CD8-positive, alpha-beta memory T cell (primary cell): ENCODE results near the gene CISH. TPM values are rescaled to one million over a fixed set of nuclear protein-coding genes. Genes with fewer than 3 reads are reported as not detected.

ENCODE experiments used
- CTCF ChIA-PET: fragments of 350-600 bp; sonication (Branson Sonifier 250); formaldehyde crosslinking; loops from one replicate; lab custom pipeline; 2021; ENCODE audit warnings: antibody characterized with exemption; lab: Charles Lee
- POLR2A ChIA-PET: fragments of 350-600 bp; sonication (Branson Sonifier 250); formaldehyde crosslinking; loops from one replicate; lab custom pipeline; 2021; ENCODE audit warnings: antibody characterized with exemption; lab: Charles Lee
- DNase-seq, 5 donors: peaks; one replicate each; pipeline versions ENCODE4 v3.0.0 to v3.0.0-alpha.2; 2020 to 2022; ENCODE audit warnings: mixed read lengths in 1 of 5
- H3K27ac ChIP-seq: one replicate; pipeline ENCODE4 v1.7.0; 2013; ENCODE audit warnings: low read depth, mild to moderate bottlenecking, low read length, moderate library complexity
- H3K27me3 ChIP-seq: 2 replicates; pipeline ENCODE4 v1.7.0; 2013; ENCODE audit warnings: low read length, mild to moderate bottlenecking; ENCODE audit not compliant: insufficient read depth, poor library complexity, severe bottlenecking
- H3K36me3 ChIP-seq: 2 replicates; pipeline ENCODE4 v1.7.0; 2013; ENCODE audit warnings: mild to moderate bottlenecking, low read length, moderate library complexity; ENCODE audit not compliant: insufficient read depth
- H3K4me1 ChIP-seq: 2 replicates; pipeline ENCODE4 v1.7.0; 2013; ENCODE audit warnings: mild to moderate bottlenecking, low read length, moderate library complexity; ENCODE audit not compliant: insufficient read depth
- H3K4me3 ChIP-seq: 2 replicates; pipeline ENCODE4 v1.7.0; 2013; ENCODE audit warnings: mild to moderate bottlenecking, low read length
- H3K9me3 ChIP-seq: 2 replicates; pipeline ENCODE4 v1.7.0; 2013; ENCODE audit warnings: mild to moderate bottlenecking, low read length
- H3K27ac Mint-ChIP-seq, 8 donors: one replicate each; pipeline ENCODE4 v1.8.0; 2020 to 2021; ENCODE audit warnings: mixed read lengths in 8 of 8, mild to moderate bottlenecking in 6 of 8, inconsistent platforms in 3 of 8, moderate library complexity in 3 of 8
- H3K27me3 Mint-ChIP-seq, 2 donors: one replicate each; pipeline ENCODE4 v1.8.0; 2020 to 2021; ENCODE audit warnings: mixed read lengths in 2 of 2, mild to moderate bottlenecking in 1 of 2, moderate library complexity in 1 of 2
- H3K36me3 Mint-ChIP-seq, 3 donors: one replicate each; pipeline ENCODE4 v1.8.0; 2020 to 2021; ENCODE audit warnings: mixed read lengths in 3 of 3, inconsistent platforms in 1 of 3, mild to moderate bottlenecking in 1 of 3
- H3K4me1 Mint-ChIP-seq, 3 donors: one replicate each; pipeline ENCODE4 v1.8.0; 2020 to 2021; ENCODE audit warnings: mixed read lengths in 3 of 3, inconsistent platforms in 1 of 3, mild to moderate bottlenecking in 1 of 3
- H3K4me3 Mint-ChIP-seq, 7 donors: one replicate each; pipeline ENCODE4 v1.8.0; 2020 to 2021; ENCODE audit warnings: mixed read lengths in 7 of 7, mild to moderate bottlenecking in 6 of 7, moderate library complexity in 4 of 7, inconsistent platforms in 2 of 7
- H3K9me3 Mint-ChIP-seq, 5 donors: one replicate each; pipeline ENCODE4 v1.8.0; 2020 to 2022; ENCODE audit warnings: mixed read lengths in 5 of 5, mild to moderate bottlenecking in 3 of 5, moderate library complexity in 2 of 5, inconsistent platforms in 1 of 5
- polyA plus RNA-seq: library from polyadenylated mRNA; unstranded; fragments of 300-500 nt; fragmentation: Illumina TruSeq; gene quantifications from one replicate; pipeline ENCODE4 v1.2.3, GENCODE V29; 2021
- total RNA-seq, 2 experiments: library from RNA; stranded (reverse); gene quantifications; one replicate each; pipeline ENCODE4 v1.2.3, GENCODE V29; 2021

CISH gene
- total and polyA plus RNA-seq, 3 experiments from 2014 or later = 92.8 to 222 (median 216) TPM

DNA sequence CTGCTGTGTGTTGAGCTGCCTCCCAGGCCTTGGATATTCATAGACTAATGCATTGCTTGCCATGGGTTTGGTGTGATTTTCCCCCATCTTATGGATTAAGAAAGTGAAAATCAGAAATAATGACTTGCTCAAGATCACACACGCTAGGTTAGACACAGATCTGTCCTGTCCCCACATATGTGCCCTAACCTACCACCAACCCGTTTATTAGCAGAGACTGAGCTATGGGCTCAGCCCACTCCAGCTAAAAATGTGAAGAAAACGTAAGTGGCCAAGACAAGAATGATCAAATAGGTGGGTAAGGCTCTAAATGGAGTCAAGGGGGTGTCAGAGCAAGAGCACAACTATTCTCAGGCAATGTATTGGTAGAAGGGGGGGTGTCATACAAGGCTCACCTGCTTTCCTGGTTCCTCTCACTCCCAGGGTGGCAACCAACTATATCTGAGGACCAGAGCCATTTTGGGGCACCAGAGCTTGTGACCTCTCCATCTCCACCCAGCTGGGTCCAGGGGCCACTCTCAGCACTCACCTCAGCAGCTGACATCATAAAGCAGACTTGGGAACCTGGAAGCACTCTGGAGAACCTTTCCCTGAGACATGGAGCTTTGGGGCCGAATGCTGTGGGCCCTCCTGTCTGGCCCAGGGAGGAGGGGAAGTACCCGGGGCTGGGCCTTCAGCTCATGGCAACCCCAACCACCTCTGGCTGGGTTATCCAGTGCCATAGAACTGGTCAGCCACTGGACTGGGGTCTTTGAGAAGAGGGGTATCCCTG, 40.9 kb downstream of the CISH start:
- peaks cover 0 to 2% of the 10 kb centered on the region in 2 donors for H3K27me3 Mint-ChIP-seq
- ChIA-PET POLR2A (interaction anchor here (1.0 to 6.1 kb wide), 6 partner anchors 13 to 46 kb away, joined by 3 to 57 read pairs (median 26); partner anchors contain the start of genes CISH and MAPKAPK3), CTCF (interaction anchor here (1.2 to 18.9 kb wide), 9 partner anchors 10 to 1112 kb away, joined by 3 to 724 read pairs (median 7); partner anchors contain the start of genes CISH and MAPKAPK3)
- H3K27ac Mint-ChIP-seq = peak overlapping the region; percentile 91 to 98 (median 96)
- H3K9me3 Mint-ChIP-seq = no peaks in the 10 kb centered on the region
- peak overlapping the region; percentile 92 for H3K4me3 ChIP-seq
- peaks cover 0 to 16% (median 0%) of the 10 kb centered on the region in 3 donors for H3K36me3 Mint-ChIP-seq
- peak overlapping the region; percentile 90 to 97 (median 95) for H3K4me3 Mint-ChIP-seq
- H3K27ac ChIP-seq = no peak overlapping the region
- H3K9me3 ChIP-seq = no peaks in the 10 kb centered on the region
- H3K4me1 ChIP-seq = peaks cover 83% of the 10 kb centered on the region
- H3K4me1 Mint-ChIP-seq = peaks cover 64 to 91% (median 73%) of the 10 kb centered on the region in 3 donors
- no peaks in the 10 kb centered on the region for H3K36me3 ChIP-seq
- H3K27me3 ChIP-seq = no peaks in the 10 kb centered on the region
- no peak for DNase-seq

DNA sequence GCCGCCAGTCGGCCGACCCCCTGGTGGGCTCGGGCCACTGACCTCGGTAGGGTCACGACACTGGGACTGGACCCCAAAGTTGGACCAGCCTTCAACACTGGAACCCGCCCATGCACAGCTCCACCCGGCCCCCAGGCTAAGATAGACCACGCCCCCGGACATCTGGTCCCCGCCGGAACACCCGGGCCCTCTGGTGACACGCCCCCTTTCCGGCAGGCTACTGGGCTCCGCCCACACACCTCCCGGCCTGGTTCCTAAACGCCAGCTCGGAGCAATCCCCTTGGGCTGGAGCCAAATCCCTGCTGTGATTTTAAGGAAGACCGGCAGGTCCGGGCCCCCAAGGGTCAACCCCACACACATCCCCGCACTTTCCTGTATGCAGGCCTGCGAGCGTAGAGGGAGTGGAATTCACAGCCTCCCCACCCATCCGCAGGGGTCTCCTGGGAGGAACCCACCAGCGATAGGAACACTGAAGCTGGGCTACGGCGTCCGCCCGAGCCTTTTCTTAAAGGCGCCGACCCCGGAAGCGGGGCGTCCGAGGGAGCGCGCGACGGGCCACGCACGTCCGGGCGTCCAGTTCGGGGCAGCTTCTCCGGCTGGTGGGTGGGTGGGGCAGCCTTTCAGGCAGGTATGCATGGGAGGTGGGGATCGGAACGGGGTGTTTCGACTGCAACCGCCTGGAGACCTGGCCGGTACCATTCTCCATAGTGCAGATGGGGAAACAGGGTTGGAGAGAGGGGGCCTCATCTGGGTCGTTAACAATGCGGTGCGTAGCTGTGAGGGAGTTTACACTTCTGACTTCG, 42.4 kb downstream of the CISH start, which contains the start of gene HEMK1:
HEMK1 (plus strand) TSS at position 576 of the 803 bp plus-strand sequence. CDS start 1,583 bp downstream, outside the sequence.
- peak; percentile 92 to 95 (median 92) for DNase-seq
- no peaks in the 10 kb centered on the region for H3K9me3 ChIP-seq
- Mint-ChIP-seq H3K4me1 (peaks cover 54 to 85% (median 58%) of the 10 kb centered on the region in 3 donors), H3K36me3 (peaks cover 0 to 22% (median 2%) of the 10 kb centered on the region in 3 donors), H3K27me3 (peaks cover 0 to 4% of the 10 kb centered on the region in 2 donors), H3K27ac (peak within 1 kb of the TSS; percentile 91 to 98 (median 96)), H3K4me3 (peak within 1 kb of the TSS; percentile 90 to 97 (median 95)), H3K9me3 (no peaks in the 10 kb centered on the region)
- ChIA-PET POLR2A (interaction anchor here (0.6 to 6.1 kb wide), 18 partner anchors 14 to 1672 kb away, joined by 3 to 57 read pairs (median 7); partner anchors contain the start of genes CISH, DCAF1, MANF and MAPKAPK3), CTCF (interaction anchor here (0.9 to 18.9 kb wide), 16 partner anchors 12 to 1414 kb away, joined by 3 to 724 read pairs (median 4); partner anchors contain the start of genes CISH, MAPKAPK3 and RASSF1)
- H3K27me3 ChIP-seq = no peaks in the 10 kb centered on the region
- no peaks in the 10 kb centered on the region for H3K36me3 ChIP-seq
- peak within 1 kb of the TSS; percentile 82 for H3K27ac ChIP-seq
- H3K4me1 ChIP-seq = peaks cover 67% of the 10 kb centered on the region
- peak within 1 kb of the TSS; percentile 92 for H3K4me3 ChIP-seq

DNA sequence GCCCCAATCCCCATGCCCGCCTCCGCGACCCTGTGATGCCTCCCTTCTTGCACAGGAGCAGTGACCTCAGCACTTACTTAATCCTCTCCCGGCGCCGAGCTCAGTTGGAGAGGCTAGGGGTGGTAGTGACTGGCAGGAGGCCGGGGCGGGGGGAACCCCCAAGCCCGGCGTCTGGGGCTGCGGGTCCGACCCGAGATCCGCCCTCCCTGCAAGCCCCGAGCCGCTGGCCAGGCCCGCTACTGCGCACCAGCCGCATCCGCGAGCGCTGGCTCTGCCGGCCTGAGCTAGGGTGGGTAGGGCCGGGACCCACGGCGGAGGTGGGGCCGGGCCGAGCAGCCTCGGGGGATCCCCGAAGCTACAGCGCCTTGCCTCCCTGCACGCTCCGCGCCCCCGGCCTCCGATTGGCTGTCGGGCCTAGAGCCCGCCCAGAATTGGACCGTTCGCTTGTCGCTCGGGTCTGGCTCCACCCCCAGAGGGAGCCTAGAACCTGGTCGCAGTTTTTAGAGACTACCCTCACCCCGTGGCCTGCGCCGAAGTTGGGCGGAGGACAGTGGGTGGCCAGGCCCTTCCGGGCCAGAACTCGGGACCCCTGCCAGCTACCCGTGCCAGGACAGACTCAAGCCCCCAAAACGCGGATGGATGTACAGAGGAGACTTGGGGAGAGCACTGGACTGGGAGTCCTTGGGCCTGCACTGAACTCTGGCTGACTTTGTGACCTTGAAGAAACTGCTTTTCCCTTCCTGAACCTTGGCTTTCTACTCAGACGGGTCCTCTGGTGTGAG, 44.0 kb downstream of the CISH start, which contains the start of gene C3orf18:
C3orf18 (minus strand) TSS at position 362 of the 782 bp plus-strand sequence. CDS start 2,048 bp downstream, outside the sequence.
- no peaks in the 10 kb centered on the region for H3K27me3 ChIP-seq
- peaks cover 0 to 22% (median 2%) of the 10 kb centered on the region in 3 donors for H3K36me3 Mint-ChIP-seq
- peak within 1 kb of the TSS; percentile 82 for H3K27ac ChIP-seq
- ChIA-PET POLR2A (interaction anchor here (0.5 to 6.1 kb wide), 14 partner anchors 19 to 1120 kb away, joined by 3 to 57 read pairs (median 4); partner anchors contain the start of genes CISH, CYB561D2, GNAI2 and IFRD2), CTCF (interaction anchor here (1.1 to 18.9 kb wide), 5 partner anchors 22 to 220 kb away, joined by 3 to 724 read pairs (median 5); partner anchors contain the start of genes CISH and MAPKAPK3)
- peak; percentile 91 to 95 (median 92) for DNase-seq
- peaks cover 0 to 3% of the 10 kb centered on the region in 2 donors for H3K27me3 Mint-ChIP-seq
- peaks cover 52% of the 10 kb centered on the region for H3K4me1 ChIP-seq
- no peaks in the 10 kb centered on the region for H3K9me3 ChIP-seq
- peaks cover 38 to 69% (median 42%) of the 10 kb centered on the region in 3 donors for H3K4me1 Mint-ChIP-seq
- peak within 1 kb of the TSS; percentile 57 for H3K4me3 ChIP-seq
- no peaks in the 10 kb centered on the region for H3K9me3 Mint-ChIP-seq
- H3K4me3 Mint-ChIP-seq = peak within 1 kb of the TSS; percentile 90 to 97 (median 94)
- H3K27ac Mint-ChIP-seq = peak within 1 kb of the TSS; percentile 91 to 99 (median 96)
- H3K36me3 ChIP-seq = no peaks in the 10 kb centered on the region

DNA sequence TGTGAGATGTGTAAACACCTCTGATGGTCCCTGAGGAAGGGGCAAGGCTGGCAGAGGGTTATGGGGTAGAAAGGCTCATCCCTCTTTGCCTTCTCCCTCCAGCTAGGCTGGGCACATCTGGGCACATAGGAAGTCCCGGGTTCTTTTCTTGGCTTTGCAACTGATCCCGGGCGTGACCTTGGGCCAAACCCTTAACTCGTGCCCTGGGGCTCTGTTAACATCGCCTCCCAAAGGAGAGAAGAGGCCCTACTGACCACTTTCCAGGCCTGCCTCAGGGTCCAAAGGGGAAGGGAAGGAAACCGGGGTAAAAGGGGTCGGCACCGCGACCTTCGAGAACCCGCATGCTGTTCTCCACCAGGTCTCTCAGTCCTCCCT, 44.6 kb downstream of the CISH start:
- Mint-ChIP-seq H3K36me3 (peaks cover 0 to 19% (median 2%) of the 10 kb centered on the region in 3 donors), H3K9me3 (no peaks in the 10 kb centered on the region), H3K4me3 (peak overlapping the region; percentile 53 to 97 (median 76)), H3K4me1 (peaks cover 32 to 64% (median 36%) of the 10 kb centered on the region in 3 donors), H3K27ac (peak overlapping the region in 6 of 8 donors; percentile 50 to 95 (median 72)), H3K27me3 (peaks cover 0 to 3% of the 10 kb centered on the region in 2 donors)
- no peak for DNase-seq
- no peaks in the 10 kb centered on the region for H3K9me3 ChIP-seq
- peaks cover 46% of the 10 kb centered on the region for H3K4me1 ChIP-seq
- no peaks in the 10 kb centered on the region for H3K36me3 ChIP-seq
- peak overlapping the region; percentile 55 for H3K27ac ChIP-seq
- CTCF ChIA-PET = interaction anchor here (1.1 to 18.9 kb wide), 4 partner anchors 23 to 57 kb away, joined by 3 to 724 read pairs (median 90); partner anchors contain the start of genes CISH and MAPKAPK3
- H3K27me3 ChIP-seq = no peaks in the 10 kb centered on the region
- POLR2A ChIA-PET = interaction anchor here (0.5 to 6.1 kb wide), 14 partner anchors 20 to 1121 kb away, joined by 3 to 57 read pairs (median 4); partner anchors contain the start of genes CISH, CYB561D2, GNAI2 and IFRD2
- peak overlapping the region; percentile 57 for H3K4me3 ChIP-seq

GRCh38 chr3:50564321-50564720, 47.3 kb downstream of the CISH start:
- POLR2A ChIA-PET = no interaction called here
- H3K27ac Mint-ChIP-seq = peak overlapping the region in 3 of 8 donors; percentile 17 to 67 (median 25)
- CTCF ChIA-PET = no interaction called here
- H3K27me3 Mint-ChIP-seq = peaks cover 0 to 3% of the 10 kb centered on the region in 2 donors
- H3K36me3 Mint-ChIP-seq = peaks cover 0 to 13% (median 2%) of the 10 kb centered on the region in 3 donors
- H3K4me1 Mint-ChIP-seq = peaks cover 14 to 37% (median 18%) of the 10 kb centered on the region in 3 donors
- H3K4me1 ChIP-seq = peaks cover 21% of the 10 kb centered on the region
- DNase-seq = no peak
- no peak overlapping the region for H3K4me3 ChIP-seq
- H3K36me3 ChIP-seq = no peaks in the 10 kb centered on the region
- H3K9me3 ChIP-seq = no peaks in the 10 kb centered on the region
- H3K27me3 ChIP-seq = no peaks in the 10 kb centered on the region
- H3K4me3 Mint-ChIP-seq = no peak overlapping the region
- H3K27ac ChIP-seq = no peak overlapping the region
- H3K9me3 Mint-ChIP-seq = no peaks in the 10 kb centered on the region

GRCh38 chr3:50563867-50564266, 47.7 kb downstream of the CISH start:
- CTCF ChIA-PET = no interaction called here
- H3K27ac Mint-ChIP-seq = peak overlapping the region in 1 of 8 donors; percentile 47
- DNase-seq = no peak
- H3K4me3 Mint-ChIP-seq = no peak overlapping the region
- no peaks in the 10 kb centered on the region for H3K9me3 Mint-ChIP-seq
- Histone ChIP-seq H3K27me3 (no peaks in the 10 kb centered on the region), H3K27ac (no peak overlapping the region), H3K4me1 (peaks cover 21% of the 10 kb centered on the region), H3K9me3 (no peaks in the 10 kb centered on the region), H3K4me3 (no peak overlapping the region), H3K36me3 (no peaks in the 10 kb centered on the region)
- POLR2A ChIA-PET = no interaction called here
- H3K36me3 Mint-ChIP-seq = peaks cover 0 to 11% (median 2%) of the 10 kb centered on the region in 3 donors
- H3K27me3 Mint-ChIP-seq = peaks cover 0 to 3% of the 10 kb centered on the region in 2 donors
- peaks cover 14 to 36% (median 18%) of the 10 kb centered on the region in 3 donors for H3K4me1 Mint-ChIP-seq
